D721Med (cell line): Measurements from ENCODE around the gene SETDB1.

Source experiments
- DNase-seq: peaks from one replicate; pipeline ENCODE4 v3.0.0; 2011; ENCODE audit warnings: low spot score; ENCODE audit not compliant: insufficient read length
- FAIRE-seq: peaks from 2 replicates; lab custom pipeline; 2011; peaks lifted over from hg19 to GRCh38; lab: Jason Lieb, UNC
- CTCF ChIP-seq: IDR thresholded peaks from 2 replicates; pipeline ENCODE4 v1.5.1; 2012; ENCODE audit warnings: mild to moderate bottlenecking, control low read depth; ENCODE audit not compliant: insufficient read depth; ENCODE audit errors: missing control alignments

The SETDB1 gene

GRCh38 chr1:150964164-150964489 is 38.0 kb downstream of the SETDB1 start:
- FAIRE-seq, result no peak
- DNase-seq, result no peak
- no peak for TF ChIP-seq CTCF

DNA sequence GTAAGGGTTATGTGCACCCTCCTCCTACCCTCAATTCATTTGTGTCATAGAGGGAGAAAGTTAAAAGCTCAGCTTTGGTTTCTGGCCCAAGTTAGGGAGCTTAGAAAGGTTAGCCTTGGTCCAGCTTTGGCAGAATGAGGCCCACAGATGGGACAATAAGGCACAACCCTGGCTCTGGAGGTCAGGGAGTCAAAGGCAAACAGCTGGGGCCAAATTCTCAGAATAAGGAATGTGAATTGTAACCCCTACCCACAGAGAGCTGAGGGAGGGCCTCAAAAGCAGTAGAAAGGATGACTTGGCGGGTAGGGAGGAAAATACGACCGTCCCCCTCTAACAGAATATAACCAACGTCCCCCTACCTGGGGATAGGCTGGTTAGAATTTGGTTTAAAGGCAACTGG is 39.4 kb downstream of the SETDB1 start:
- DNase-seq (no peak), FAIRE-seq (no peak)
- TF ChIP-seq CTCF, result no peak

- no peak for DNase-seq
- FAIRE-seq, result no peak
- no peak for TF ChIP-seq CTCF
Measured at GRCh38 chr1:150966011-150966410, 39.8 kb downstream of the SETDB1 start.

- DNase-seq (no peak), FAIRE-seq (no peak)
- TF ChIP-seq CTCF, result no peak
Measured at GRCh38 chr1:150967936-150968335, 41.8 kb downstream of the SETDB1 start.

GRCh38 chr1:150968491-150968890 is 42.3 kb downstream of the SETDB1 start:
- no peak for TF ChIP-seq CTCF
- no peak for DNase-seq
- no peak for FAIRE-seq

DNA sequence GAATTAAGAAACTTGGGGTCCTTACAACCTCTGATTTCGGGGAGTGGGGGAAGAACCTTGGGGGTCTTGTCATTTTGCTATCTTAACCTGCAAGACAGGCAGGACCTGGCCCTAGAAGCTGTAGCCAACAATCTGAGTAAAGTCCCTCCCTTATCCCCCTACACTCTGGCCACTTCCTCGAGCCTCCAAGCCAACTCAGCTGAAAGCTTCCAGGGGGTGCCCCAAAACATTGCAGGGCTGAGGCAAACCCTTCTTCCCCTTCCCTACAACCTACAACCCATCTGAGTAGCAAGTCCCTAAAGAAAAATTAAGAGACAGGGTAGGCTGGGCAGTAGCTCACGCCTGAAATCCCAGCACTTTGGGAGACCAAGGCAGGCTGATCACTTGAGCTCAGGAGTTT is 43.5 kb downstream of the SETDB1 start:
- FAIRE-seq (no peak), DNase-seq (no peak)
- TF ChIP-seq CTCF, result no peak

DNA sequence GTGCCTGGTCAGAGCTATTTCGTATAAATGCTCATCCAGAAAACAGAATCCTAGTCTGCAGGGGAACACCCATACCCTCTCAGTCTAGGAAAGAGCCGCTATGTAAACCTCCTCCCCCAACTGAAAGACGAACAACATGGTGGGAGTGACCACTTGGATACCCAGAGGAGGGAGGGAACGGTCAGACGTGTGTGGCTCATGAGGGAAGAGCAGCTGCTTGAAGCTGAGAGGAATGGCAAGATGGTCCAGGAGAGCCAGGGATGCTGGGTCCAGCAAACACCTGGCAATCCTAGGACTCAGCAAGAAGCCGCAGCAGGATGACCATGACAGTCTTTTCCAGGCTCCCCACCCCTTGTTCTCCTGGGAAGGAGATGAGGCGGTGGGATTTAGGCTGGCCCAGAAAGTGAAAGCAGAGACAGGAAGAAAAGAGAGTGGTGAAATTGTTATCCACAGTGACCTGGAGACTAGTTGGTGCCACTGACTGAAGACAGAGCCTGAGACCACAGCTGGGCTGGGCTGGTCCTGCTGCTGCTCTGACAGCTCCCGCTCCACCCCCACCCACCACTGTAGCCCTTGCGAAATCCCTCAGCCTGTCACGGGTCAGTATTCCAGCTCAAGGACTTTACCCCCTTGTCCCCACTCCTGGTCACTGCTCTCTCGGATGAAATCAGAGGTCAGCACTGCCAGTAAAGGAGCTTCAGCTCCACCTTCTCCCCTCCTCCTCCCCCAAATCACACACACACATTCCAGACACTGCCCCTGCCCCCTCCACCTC is 44.8 kb downstream of the SETDB1 start:
- TF ChIP-seq CTCF, result no peak
- FAIRE-seq, result no peak

More for the DNA sequence above, 44.8 kb downstream of the SETDB1 start:
- DNase-seq, result no peak
